HCT116 (cell line): ENCODE results near the gene IRGC.

Experiments used
- CTCF ChIP-seq, 3 experiments: fragments of 200-600 bp in 1 of 3; sonication (generic) in 1 of 3; IDR thresholded peaks in 2 of 3; conservative IDR thresholded peaks in 1 of 3; 2 replicates each; pipeline ENCODE4 v1.5.1; 2012 to 2017; ENCODE audit warnings: low read depth in 2 of 3, low read length in 2 of 3, antibody characterized with exemption in 1 of 3, borderline replicate concordance in 1 of 3, control low read depth in 1 of 3, mild to moderate bottlenecking in 1 of 3, mixed read lengths in 1 of 3, mixed run types in 1 of 3, moderate library complexity in 1 of 3; ENCODE audit not compliant: insufficient read depth in 1 of 3
- EGR1 ChIP-seq: IDR thresholded peaks from 2 replicates; pipeline ENCODE4 v1.6.1; 2012; ENCODE audit warnings: low read depth
- EZH2 ChIP-seq: fragments of 200-600 bp; sonication (generic); IDR thresholded peaks from 2 replicates; pipeline ENCODE4 v1.6.1; 2017; ENCODE audit warnings: antibody characterized with exemption, mixed run types
- POLR2A ChIP-seq: IDR thresholded peaks from 2 replicates; pipeline ENCODE4 v1.7.0; 2011; ENCODE audit warnings: borderline replicate concordance; ENCODE audit not compliant: insufficient read depth, insufficient read length; ENCODE audit errors: extremely low read depth
- TCF7L2 ChIP-seq: IDR thresholded peaks from 2 replicates; pipeline ENCODE4 v1.7.0; 2011; ENCODE audit warnings: borderline replicate concordance, inconsistent platforms; ENCODE audit not compliant: insufficient read depth, insufficient read length; ENCODE audit errors: extremely low read depth

GRCh38 chr19:43725468-43725867 is 9.6 kb downstream of the IRGC start:
- TF ChIP-seq EGR1 = no peak
- TF ChIP-seq TCF7L2 = no peak
- TF ChIP-seq CTCF (IDR thresholded peaks at IDR 0.05 in 2 of 3, conservative IDR thresholded peaks at IDR 0.05 in 1 of 3; ENCODE audit: borderline replicate concordance in 1 of 3, insufficient read depth in 1 of 3, low read depth in 2 of 3, low read length in 2 of 3) = no peak
- TF ChIP-seq EZH2 = no peak
- no peak for TF ChIP-seq POLR2A
